K562 (cell line): ENCODE results near the gene PIANP. TPM values are rescaled to one million over a fixed set of nuclear protein-coding genes. Genes with fewer than 3 reads are reported as not detected.

Source experiments
- BRCA1 ChIP-seq, 2 experiments: fragments of 450-650 bp in 1 of 2; sonication (generic) in 1 of 2; formaldehyde crosslinking in 1 of 2; IDR thresholded peaks; 2 replicates each; pipeline versions ENCODE4 v1.5.0 to v1.6.1; 2017 to 2020; ENCODE audit warnings: mild to moderate bottlenecking in 1 of 2, missing genetic modification reagents in 1 of 2
- CEBPG ChIP-seq, 3 experiments: fragments of 200-800 bp in 1 of 3; sonication (Bioruptor generic) in 1 of 3; sonication (generic) in 1 of 3; formaldehyde crosslinking in 1 of 3; IDR thresholded peaks in 2 of 3; conservative IDR thresholded peaks in 1 of 3; 2 replicates each; pipeline versions ENCODE4 v1.6.1 to v1.8.0; 2016 to 2022; ENCODE audit warnings: missing compliant biosample characterization in 2 of 3, missing genetic modification characterization in 2 of 3, mild to moderate bottlenecking in 1 of 3, missing genetic modification reagents in 1 of 3
- FUS ChIP-seq: fragments of 200-400 bp; formaldehyde crosslinking; optimal IDR thresholded peaks from 2 replicates; pipeline ENCODE3; 2017; ENCODE audit warnings: low read depth, low read length
- GATAD2B ChIP-seq: fragments of 450-650 bp; IDR thresholded peaks from 2 replicates; pipeline ENCODE4 v1.6.1; 2017; ENCODE audit warnings: mild to moderate bottlenecking, borderline replicate concordance
- GTF3C2 ChIP-seq: IDR thresholded peaks from 3 replicates; pipeline ENCODE4 v1.6.1; 2011; ENCODE audit warnings: borderline replicate concordance, mild to moderate bottlenecking, moderate library complexity; ENCODE audit not compliant: insufficient read length; ENCODE audit errors: extremely low read depth
- HES1 ChIP-seq: fragments of 450-650 bp; IDR thresholded peaks from 2 replicates; pipeline ENCODE4 v1.6.1; 2016; ENCODE audit warnings: low read depth, mild to moderate bottlenecking, moderate library complexity
- MIER1 ChIP-seq: fragments of 450-650 bp; IDR thresholded peaks from 2 replicates; pipeline ENCODE4 v1.6.1; 2016; ENCODE audit warnings: antibody characterized with exemption, mild to moderate bottlenecking, low read depth
- MLX ChIP-seq, 2 experiments: fragments of 450-650 bp in 1 of 2; sonication (generic) in 1 of 2; formaldehyde crosslinking; conservative IDR thresholded peaks; 2 replicates each; pipeline versions ENCODE4 v1.4.0 to v1.8.1; 2020 to 2022; ENCODE audit warnings: mild to moderate bottlenecking in 1 of 2, missing genetic modification reagents in 1 of 2
- MYC ChIP-seq, 2 experiments: fragments of 250-450 bp in 1 of 2; sonication (Bioruptor Pico) in 1 of 2; IDR thresholded peaks; 2 replicates each; pipeline versions ENCODE4 v1.5.1 to v1.6.1; 2012 to 2021; ENCODE audit warnings: low read depth in 2 of 2, borderline replicate concordance in 1 of 2, improper control_type of control experiment in 1 of 2, low read length in 1 of 2, mild to moderate bottlenecking in 1 of 2, moderate library complexity in 1 of 2
- NUFIP1 ChIP-seq: fragments of 450-650 bp; IDR thresholded peaks from 2 replicates; pipeline ENCODE4 v1.6.1; 2018; ENCODE audit not compliant: partially characterized antibody
- PPARD ChIP-seq: fragments of 250-450 bp; sonication (Bioruptor Pico); IDR thresholded peaks from 2 replicates; pipeline ENCODE4 v1.8.0; 2022; ENCODE audit warnings: inconsistent platforms, mild to moderate bottlenecking, moderate library complexity
- SIN3B ChIP-seq: fragments of 450-650 bp; IDR thresholded peaks from 2 replicates; pipeline ENCODE4 v1.6.1; 2017; ENCODE audit warnings: low read depth, mild to moderate bottlenecking, moderate library complexity
- SREBF2 ChIP-seq: sonication (generic); formaldehyde crosslinking; IDR thresholded peaks from 2 replicates; pipeline ENCODE4 v1.4.0; 2020; ENCODE audit warnings: mild to moderate bottlenecking, missing genetic modification reagents
- STAT5A ChIP-seq: IDR thresholded peaks from 2 replicates; pipeline ENCODE4 v1.6.1; 2012; ENCODE audit warnings: low read length, inconsistent platforms, borderline replicate concordance
- VEZF1 ChIP-seq: fragments of 200-800 bp; sonication (Bioruptor generic); IDR thresholded peaks from 2 replicates; pipeline ENCODE4 v1.6.1; 2017; ENCODE audit warnings: missing genetic modification characterization, missing compliant biosample characterization
- ZFPM2 ChIP-seq: fragments of 250-450 bp; sonication (Bioruptor Pico); IDR thresholded peaks from 2 replicates; pipeline ENCODE4 v1.5.1; 2022; ENCODE audit warnings: mild to moderate bottlenecking
- ZNF561 ChIP-seq: fragments of 450-650 bp; formaldehyde crosslinking; conservative IDR thresholded peaks from 2 replicates; pipeline ENCODE4 v1.4.0; 2020; ENCODE audit warnings: mild to moderate bottlenecking, moderate library complexity
- ZNF717 ChIP-seq: fragments of 250-450 bp; sonication (Bioruptor Pico); IDR thresholded peaks from 2 replicates; pipeline ENCODE4 v1.5.0; 2021
- polyA plus RNA-seq, 8 experiments: library from polyadenylated mRNA; depleted of rRNA in 4 of 8; stranded (reverse) in 5 of 8; unstranded in 3 of 8; fragments of >200 nt; fragmentation: Nextera tagmentation in 2 of 8; fragmentation: Illumina TruSeq in 1 of 8; extraction: Ambion mirVana in 2 of 8; extraction: Trizol in 1 of 8; gene quantifications; 2 replicates each; pipeline versions ENCODE4 v1.2.1 to v1.2.3, GENCODE V29; 2011 to 2014; ENCODE audit warnings: inconsistent platforms in 1 of 8, missing spikeins in 1 of 8
- total RNA-seq, 7 experiments: library from RNA; depleted of rRNA in 6 of 7; stranded (reverse); fragments of >200 nt in 6 of 7; fragmentation: Illumina TruSeq in 2 of 7; extraction: Trizol in 2 of 7; gene quantifications; 2 replicates each; pipeline versions ENCODE4 v1.2.1 to v1.2.3, GENCODE V29; 2011 to 2021; ENCODE audit warnings: low replicate concordance in 1 of 7
- TF ChIP-seq, protein P1 (sequence below): sonication (generic); formaldehyde crosslinking; IDR thresholded peaks from 2 replicates; pipeline ENCODE4 v1.8.1; 2023; ENCODE audit warnings: mild to moderate bottlenecking, missing genetic modification reagents

PIANP gene
- total and polyA plus RNA-seq, 9 of the 15 experiments (the other 6 are each of a cell fraction or from before 2014, with no cell fraction given) = 0.07 TPM; not detected in 8

DNA sequence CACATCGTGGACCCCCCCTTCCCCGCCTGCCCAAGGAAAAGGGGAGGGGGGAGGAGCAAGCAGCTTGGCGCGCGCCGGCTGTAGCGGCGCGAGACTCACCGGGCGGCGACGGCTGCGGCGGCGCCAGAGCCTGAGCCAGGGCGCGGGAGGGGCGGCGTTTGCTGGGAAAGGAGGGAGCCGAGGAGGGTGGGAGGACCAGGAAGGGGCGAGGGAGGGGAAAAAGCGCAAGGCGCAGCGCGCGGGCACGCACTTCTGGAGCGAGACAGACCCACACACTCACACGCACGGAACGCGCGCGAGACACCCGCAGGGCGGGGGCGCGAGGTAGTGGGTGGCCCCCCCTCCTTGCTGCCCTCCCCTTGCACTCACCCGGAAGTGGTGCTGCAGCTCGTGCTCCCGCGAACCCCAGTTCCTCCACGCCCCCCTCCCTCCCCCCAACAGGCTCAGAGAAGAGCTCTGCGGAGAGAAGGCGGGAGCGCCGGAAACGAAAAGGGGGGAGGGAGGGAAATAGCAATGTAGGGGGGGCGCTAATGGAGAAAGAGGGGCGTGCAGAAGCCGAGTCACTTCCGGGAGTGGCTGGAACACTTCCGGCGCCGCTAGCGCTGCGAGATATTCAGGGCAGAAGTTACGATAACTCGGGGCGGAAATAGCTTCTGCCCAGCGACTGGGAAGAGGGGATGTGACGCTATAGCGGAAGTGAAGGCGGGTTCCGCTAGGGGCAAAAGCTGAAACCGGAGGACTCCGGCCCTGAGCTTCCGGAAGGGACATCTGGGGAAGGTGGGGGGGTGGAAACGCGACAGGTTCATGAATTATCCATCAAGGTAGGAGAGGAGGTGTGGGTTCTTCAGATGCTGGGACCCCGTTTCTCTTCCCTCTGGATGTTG lies 11.4 kb downstream of the PIANP start, which contains the start of gene ZNF384 (continued):
- TF ChIP-seq MLX (CRISPR knock-in tag; conservative IDR thresholded peaks at IDR 0.05) (no peak), GATAD2B (no peak), VEZF1 (CRISPR knock-in tag) (peak; percentile 100), MIER1 (no peak), HES1 (no peak), ZFPM2 (CRISPR knock-in tag) (no peak), FUS (no peak), SIN3B (no peak), NUFIP1 (no peak), ZNF561 (CRISPR knock-in tag) (no peak), SREBF2 (no peak), PPARD (CRISPR knock-in tag) (no peak), BRCA1 (IDR thresholded peaks at IDR 0.05) (no peak), BRCA1 (CRISPR knock-in tag; IDR thresholded peaks at IDR 0.05) (no peak), MYC (IDR thresholded peaks at IDR 0.05; ENCODE audit: low read depth, low read length) (peak; percentile 35), MYC (CRISPR knock-in tag; IDR thresholded peaks at IDR 0.05; ENCODE audit: borderline replicate concordance, low read depth) (no peak), STAT5A (no peak), CEBPG (CRISPR knock-in tag; IDR thresholded peaks at IDR 0.05) (no peak), CEBPG (tag; conservative IDR thresholded peaks at IDR 0.05 in 1 of 2, IDR thresholded peaks at IDR 0.05 in 1 of 2) (no peak), ZNF717 (CRISPR knock-in tag) (no peak), GTF3C2 (no peak)
- TF ChIP-seq, protein P1, sequence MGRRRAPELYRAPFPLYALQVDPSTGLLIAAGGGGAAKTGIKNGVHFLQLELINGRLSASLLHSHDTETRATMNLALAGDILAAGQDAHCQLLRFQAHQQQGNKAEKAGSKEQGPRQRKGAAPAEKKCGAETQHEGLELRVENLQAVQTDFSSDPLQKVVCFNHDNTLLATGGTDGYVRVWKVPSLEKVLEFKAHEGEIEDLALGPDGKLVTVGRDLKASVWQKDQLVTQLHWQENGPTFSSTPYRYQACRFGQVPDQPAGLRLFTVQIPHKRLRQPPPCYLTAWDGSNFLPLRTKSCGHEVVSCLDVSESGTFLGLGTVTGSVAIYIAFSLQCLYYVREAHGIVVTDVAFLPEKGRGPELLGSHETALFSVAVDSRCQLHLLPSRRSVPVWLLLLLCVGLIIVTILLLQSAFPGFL (CRISPR knock-in tag) = no peak
